Measurements from ENCODE around the gene CTSZ. TPM values are rescaled to one million over a fixed set of nuclear protein-coding genes. Genes with fewer than 3 reads are reported as not detected.
A peak's percentile ranks its signal among the peaks of the same experiment; 100 is the strongest.

Gene CTSZ
- total RNA-seq, 4 donors from 2014 or later = 22.3 to 89.7 (median 57.2) TPM

- Histone ChIP-seq H3K27me3 (no peaks in the 10 kb centered on the region), H3K4me3 (no peak overlapping the region), H3K27ac (no peak overlapping the region), H3K36me3 (peaks cover 10 to 49% (median 25%) of the 10 kb centered on the region in 3 donors), H3K4me1 (peaks cover 9 to 42% (median 13%) of the 10 kb centered on the region in 3 donors), H3K9me3 (no peaks in the 10 kb centered on the region)
- TF ChIP-seq POLR2A (IDR thresholded peaks at IDR 0.05) = no peak
- TF ChIP-seq, protein P1, sequence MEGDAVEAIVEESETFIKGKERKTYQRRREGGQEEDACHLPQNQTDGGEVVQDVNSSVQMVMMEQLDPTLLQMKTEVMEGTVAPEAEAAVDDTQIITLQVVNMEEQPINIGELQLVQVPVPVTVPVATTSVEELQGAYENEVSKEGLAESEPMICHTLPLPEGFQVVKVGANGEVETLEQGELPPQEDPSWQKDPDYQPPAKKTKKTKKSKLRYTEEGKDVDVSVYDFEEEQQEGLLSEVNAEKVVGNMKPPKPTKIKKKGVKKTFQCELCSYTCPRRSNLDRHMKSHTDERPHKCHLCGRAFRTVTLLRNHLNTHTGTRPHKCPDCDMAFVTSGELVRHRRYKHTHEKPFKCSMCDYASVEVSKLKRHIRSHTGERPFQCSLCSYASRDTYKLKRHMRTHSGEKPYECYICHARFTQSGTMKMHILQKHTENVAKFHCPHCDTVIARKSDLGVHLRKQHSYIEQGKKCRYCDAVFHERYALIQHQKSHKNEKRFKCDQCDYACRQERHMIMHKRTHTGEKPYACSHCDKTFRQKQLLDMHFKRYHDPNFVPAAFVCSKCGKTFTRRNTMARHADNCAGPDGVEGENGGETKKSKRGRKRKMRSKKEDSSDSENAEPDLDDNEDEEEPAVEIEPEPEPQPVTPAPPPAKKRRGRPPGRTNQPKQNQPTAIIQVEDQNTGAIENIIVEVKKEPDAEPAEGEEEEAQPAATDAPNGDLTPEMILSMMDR (IDR thresholded peaks at IDR 0.05) = no peak
- WGBS, 2 donors = 88 to 93% methylated on average over 12 of the region's 12 CpGs
- intact Hi-C loops (cut with DNase I) = loop anchor here (10.0 kb wide), 1 partner anchor 143 kb away; no protein-coding TSS in a partner anchor
- DNase-seq = no peak
These were observed 30.3 kb upstream of the CTSZ start for GRCh38 chr20:59037386-59037785.

DNA sequence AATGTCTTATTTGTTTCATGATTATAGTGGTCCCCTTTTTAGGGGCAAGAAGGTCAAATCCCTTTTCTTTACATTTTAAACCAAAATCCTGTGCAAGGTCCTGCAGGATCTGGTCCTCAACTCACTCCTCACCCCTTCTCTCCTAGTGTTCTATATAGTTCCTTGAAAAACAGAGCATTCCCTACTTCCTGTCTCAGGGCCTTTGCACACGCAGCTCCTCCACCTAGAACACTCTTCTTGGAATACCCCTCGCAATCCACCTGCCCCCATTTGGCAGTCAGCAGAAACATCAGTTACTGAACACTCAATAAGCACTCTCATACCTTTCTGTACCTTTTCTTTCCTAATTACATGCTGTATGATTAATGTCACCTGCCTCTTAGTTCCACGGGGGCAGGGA is 28.3 kb upstream of the CTSZ start:
- Histone ChIP-seq H3K27me3 (no peaks in the 10 kb centered on the region), H3K36me3 (peaks cover 10 to 49% (median 25%) of the 10 kb centered on the region in 3 donors), H3K27ac (no peak overlapping the region), H3K4me1 (peaks cover 7 to 40% (median 13%) of the 10 kb centered on the region in 3 donors), H3K4me3 (no peak overlapping the region), H3K9me3 (no peaks in the 10 kb centered on the region)
- 91 to 100% methylated on average over 3 of the region's 3 CpGs for WGBS, 2 donors
- no peak for DNase-seq
- intact Hi-C loops (cut with DNase I) = loop anchor here (10.0 kb wide), 1 partner anchor 141 kb away; no protein-coding TSS in a partner anchor
- no peak for TF ChIP-seq POLR2A (IDR thresholded peaks at IDR 0.05)
- TF ChIP-seq, protein P1 (IDR thresholded peaks at IDR 0.05) = no peak

DNA sequence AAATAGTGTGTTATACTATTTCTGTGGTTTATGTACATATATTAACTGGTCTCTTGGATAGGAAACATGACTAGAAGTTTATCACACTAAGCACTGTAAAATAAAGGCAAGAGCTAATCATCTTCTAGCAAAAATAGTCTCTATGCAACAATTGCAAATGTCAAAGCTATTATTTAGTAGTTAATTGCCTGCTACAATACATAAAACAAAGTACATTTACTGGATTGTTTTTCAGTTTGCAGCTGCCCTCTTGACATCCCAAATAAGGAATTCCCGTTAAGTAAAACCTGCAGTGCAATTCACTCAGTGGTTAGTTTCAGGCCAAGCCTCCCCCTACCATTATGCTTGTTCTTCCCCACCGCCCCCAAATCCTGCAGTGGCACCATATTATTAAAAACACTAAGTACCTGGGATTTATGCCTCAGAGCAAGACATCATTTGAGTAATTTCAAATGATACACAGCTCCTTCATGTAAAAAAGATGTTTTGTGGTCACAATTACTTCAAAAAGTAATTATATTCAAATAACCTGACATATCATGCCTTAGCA is 26.6 kb upstream of the CTSZ start:
- Histone ChIP-seq H3K27me3 (no peaks in the 10 kb centered on the region), H3K4me3 (no peak overlapping the region), H3K36me3 (peaks cover 10 to 66% (median 28%) of the 10 kb centered on the region in 3 donors), H3K9me3 (no peaks in the 10 kb centered on the region), H3K27ac (no peak overlapping the region), H3K4me1 (peaks cover 20 to 40% (median 24%) of the 10 kb centered on the region in 3 donors)
- DNase-seq = no peak
- no peak for TF ChIP-seq POLR2A (IDR thresholded peaks at IDR 0.05)
- TF ChIP-seq, protein P1 (IDR thresholded peaks at IDR 0.05) = no peak
- 80 to 87% methylated on average over 2 of the region's 2 CpGs for WGBS, 2 donors
- intact Hi-C loops (cut with DNase I) = loop anchor here (10.0 kb wide), 1 partner anchor 139 kb away; no protein-coding TSS in a partner anchor

GRCh38 chr20:59033093-59033492 is 26.0 kb upstream of the CTSZ start:
- Histone ChIP-seq H3K36me3 (peaks cover 10 to 69% (median 28%) of the 10 kb centered on the region in 3 donors), H3K4me3 (peak overlapping the region; percentile 49 to 83 (median 73)), H3K9me3 (no peaks in the 10 kb centered on the region), H3K27ac (peak overlapping the region in 3 of 4 donors; percentile 84 to 92 (median 90)), H3K4me1 (peaks cover 20 to 46% (median 27%) of the 10 kb centered on the region in 3 donors), H3K27me3 (no peaks in the 10 kb centered on the region)
- intact Hi-C loops (cut with DNase I) = loop anchor here (10.0 kb wide), 1 partner anchor 138 kb away; no protein-coding TSS in a partner anchor
- 93 to 96% methylated on average over 1 of the region's 1 CpG for WGBS, 2 donors
- TF ChIP-seq, protein P1 (IDR thresholded peaks at IDR 0.05) = no peak
- TF ChIP-seq POLR2A (IDR thresholded peaks at IDR 0.05) = no peak
- DNase-seq = no peak

GRCh38 chr20:59032713-59033059 is 25.6 kb upstream of the CTSZ start:
- peaks cover 10 to 69% (median 24%) of the 10 kb centered on the region in 3 donors for H3K36me3 ChIP-seq

More at GRCh38 chr20:59032713-59033059, 25.6 kb upstream of the CTSZ start:
- H3K9me3 ChIP-seq = no peaks in the 10 kb centered on the region
- intact Hi-C loops (cut with DNase I) = loop anchor here (10.0 kb wide), 1 partner anchor 138 kb away; no protein-coding TSS in a partner anchor
- TF ChIP-seq POLR2A (IDR thresholded peaks at IDR 0.05) = no peak
- TF ChIP-seq, protein P1 (IDR thresholded peaks at IDR 0.05) = peak in 5 of 6 experiments; percentile 0 to 51 (median 28)
- no peak for DNase-seq
- H3K27me3 ChIP-seq = no peaks in the 10 kb centered on the region
- 1 to 2% methylated on average over 9 of the region's 13 CpGs for WGBS, 2 donors
- H3K27ac ChIP-seq = peak overlapping the region; percentile 84 to 92 (median 90)
- H3K4me1 ChIP-seq = peaks cover 20 to 50% (median 27%) of the 10 kb centered on the region in 3 donors
- H3K4me3 ChIP-seq = peak overlapping the region; percentile 49 to 83 (median 73)
